Mesothelial cell of epicardium (in vitro differentiated cells): Measurements from ENCODE around the gene EIF3A. TPM values are rescaled to one million over a fixed set of nuclear protein-coding genes. Genes with fewer than 3 reads are reported as not detected.
A peak's percentile ranks its signal among the peaks of the same experiment; 100 is the strongest.

Source experiments
- DNase-seq, 2 experiments: peaks; one replicate each; pipeline ENCODE4 v3.0.0; 2021; ENCODE audit warnings: low spot score in 2 of 2; ENCODE audit not compliant: unreplicated experiment in 2 of 2
- H3K27ac Mint-ChIP-seq: 2 replicates; pipeline ENCODE4 v1.8.0; 2021; ENCODE audit warnings: mixed read lengths
- H3K27me3 Mint-ChIP-seq: 2 replicates; pipeline ENCODE4 v1.8.0; 2021; ENCODE audit warnings: low read depth, mixed read lengths
- H3K36me3 Mint-ChIP-seq: 2 replicates; pipeline ENCODE4 v1.8.0; 2021; ENCODE audit warnings: mixed read lengths
- H3K4me1 Mint-ChIP-seq: 2 replicates; pipeline ENCODE4 v1.8.0; 2021; ENCODE audit warnings: mixed read lengths
- H3K4me3 Mint-ChIP-seq: 2 replicates; pipeline ENCODE4 v1.8.0; 2021; ENCODE audit warnings: mild to moderate bottlenecking, moderate library complexity, mixed read lengths
- H3K9me3 Mint-ChIP-seq: 2 replicates; pipeline ENCODE4 v1.8.0; 2021; ENCODE audit warnings: mixed read lengths
- CTCF ChIP-seq: fragments of 200-600 bp; sonication (generic); IDR thresholded peaks from one replicate; pipeline ENCODE4 v1.5.0; 2021; ENCODE audit warnings: antibody characterized with exemption; ENCODE audit not compliant: unreplicated experiment
- total RNA-seq: library from RNA; stranded (reverse); gene quantifications from 3 replicates; pipeline ENCODE4 v1.2.1, GENCODE V29; 2021

The EIF3A gene
- total RNA-seq, 1 donor from 2014 or later = 145 TPM

GRCh38 chr10:119119400-119119799, 38.8 kb upstream of the EIF3A start:
- TF ChIP-seq CTCF = no peak
- DNase-seq = no peak
- Mint-ChIP-seq H3K9me3 (no peaks in the 10 kb centered on the region), H3K4me1 (peaks cover 2% of the 10 kb centered on the region), H3K36me3 (peaks cover 28% of the 10 kb centered on the region), H3K27ac (no peak overlapping the region), H3K27me3 (no peaks in the 10 kb centered on the region), H3K4me3 (no peak overlapping the region)

- Mint-ChIP-seq H3K36me3 (peaks cover 37% of the 10 kb centered on the region), H3K4me1 (peaks cover 2% of the 10 kb centered on the region), H3K9me3 (no peaks in the 10 kb centered on the region), H3K4me3 (no peak overlapping the region), H3K27me3 (no peaks in the 10 kb centered on the region), H3K27ac (no peak overlapping the region)
- no peak for DNase-seq
- no peak for TF ChIP-seq CTCF
Measured at GRCh38 chr10:119118231-119118630, 37.6 kb upstream of the EIF3A start.

DNA sequence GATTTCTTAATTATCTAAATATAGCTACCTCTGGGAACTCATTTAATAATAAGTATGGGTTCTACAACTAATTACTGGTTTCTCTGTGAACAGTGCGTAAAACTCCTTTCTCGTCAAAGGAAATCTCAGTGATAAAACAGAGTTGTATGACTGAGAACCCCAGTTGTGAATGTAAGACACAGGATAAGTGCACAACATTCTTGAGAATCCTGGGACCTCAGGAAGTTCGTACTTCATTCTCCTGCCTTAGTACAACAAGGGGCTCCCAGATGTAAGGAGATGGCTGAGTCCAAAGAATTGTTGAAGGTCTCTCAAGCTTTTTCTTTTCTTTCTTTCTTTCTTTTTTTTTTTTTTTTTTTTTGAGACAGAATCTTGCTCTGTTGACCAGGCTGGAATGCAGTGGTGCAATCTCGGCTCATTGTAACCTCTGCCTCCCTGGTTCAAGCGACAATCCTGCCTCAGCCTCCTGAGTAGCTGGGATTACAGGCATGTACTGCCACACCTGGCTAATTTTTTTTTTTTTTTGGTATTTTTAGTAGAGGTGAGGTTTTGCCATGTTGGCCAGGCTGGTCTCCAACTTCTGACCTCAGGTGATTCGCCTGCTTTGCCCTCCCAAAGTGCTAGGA, 35.8 kb upstream of the EIF3A start:
- Mint-ChIP-seq H3K4me3 (no peak overlapping the region), H3K4me1 (peaks cover 2% of the 10 kb centered on the region), H3K9me3 (no peaks in the 10 kb centered on the region), H3K27me3 (no peaks in the 10 kb centered on the region), H3K36me3 (peaks cover 38% of the 10 kb centered on the region), H3K27ac (no peak overlapping the region)
- no peak for TF ChIP-seq CTCF
- DNase-seq = no peak

DNA sequence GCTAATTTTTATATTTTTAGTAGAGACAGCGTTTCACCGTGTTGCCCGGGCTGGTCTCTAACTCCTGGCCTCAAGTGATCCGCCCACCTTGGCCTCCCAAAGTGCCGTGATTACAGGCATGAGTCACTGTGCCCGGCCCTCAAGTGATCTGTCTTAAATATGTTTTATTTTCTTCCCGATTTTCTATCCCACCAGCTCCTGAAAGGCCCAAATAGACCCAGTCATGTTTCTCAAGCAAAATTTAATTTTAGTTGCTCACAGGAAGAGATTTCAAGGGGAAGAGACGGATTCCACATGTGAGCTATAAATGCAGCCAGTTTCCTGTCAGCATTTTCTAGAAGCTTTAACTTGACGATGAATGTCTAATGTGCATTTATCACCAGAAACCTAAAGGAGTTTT, 35.3 kb upstream of the EIF3A start:
- H3K27me3 Mint-ChIP-seq = no peaks in the 10 kb centered on the region
- no peaks in the 10 kb centered on the region for H3K9me3 Mint-ChIP-seq
- TF ChIP-seq CTCF = no peak
- H3K4me3 Mint-ChIP-seq = no peak overlapping the region
- DNase-seq = no peak
- H3K36me3 Mint-ChIP-seq = peaks cover 38% of the 10 kb centered on the region
- H3K27ac Mint-ChIP-seq = peak overlapping the region; percentile 45
- peaks cover 2% of the 10 kb centered on the region for H3K4me1 Mint-ChIP-seq

- H3K27ac Mint-ChIP-seq = peak overlapping the region; percentile 66
- H3K36me3 Mint-ChIP-seq = peaks cover 38% of the 10 kb centered on the region
- H3K4me1 Mint-ChIP-seq = peaks cover 2% of the 10 kb centered on the region
- no peak for TF ChIP-seq CTCF
- no peaks in the 10 kb centered on the region for H3K27me3 Mint-ChIP-seq
- H3K9me3 Mint-ChIP-seq = no peaks in the 10 kb centered on the region
- no peak for DNase-seq
- H3K4me3 Mint-ChIP-seq = no peak overlapping the region
Measured at GRCh38 chr10:119113751-119114732, 33.4 kb upstream of the EIF3A start.
